HG02870 (cell line): Measurements from ENCODE around the gene TMEM63B.
"Not testable (repeated sequence)": the region's sequence is repeated elsewhere in the genome, so short reads cannot be mapped to it uniquely, and the experiment has no call there.

Source experiments
- ATAC-seq: cut with Tn5 transposase; IDR thresholded peaks from one replicate; pipeline ENCODE4 v1.9.1; 2021; ENCODE audit warnings: mild to moderate bottlenecking, moderate library complexity; ENCODE audit not compliant: unreplicated experiment

The TMEM63B gene

GRCh38 chr6:44169154-44169553 is 41.8 kb downstream of the TMEM63B start:
- no peak for ATAC-seq

- no peak for ATAC-seq
Observed at GRCh38 chr6:44169886-44170570, 42.7 kb downstream of the TMEM63B start.

- no peak for ATAC-seq
Observed at GRCh38 chr6:44171899-44172546, 44.7 kb downstream of the TMEM63B start.

- ATAC-seq, result peak; percentile 76
Observed at GRCh38 chr6:44172731-44173500, 45.6 kb downstream of the TMEM63B start.

GRCh38 chr6:44176130-44176761 is 48.9 kb downstream of the TMEM63B start:
- ATAC-seq, result no peak

GRCh38 chr6:44176762-44177509 is 49.6 kb downstream of the TMEM63B start:
- no peak for ATAC-seq

- ATAC-seq, result no peak
Observed at GRCh38 chr6:44177691-44178423, 50.5 kb downstream of the TMEM63B start.

GRCh38 chr6:44178424-44179071 is 51.2 kb downstream of the TMEM63B start:
- no peak for ATAC-seq

- no peak for ATAC-seq
Observed at GRCh38 chr6:44179072-44179536, 51.8 kb downstream of the TMEM63B start.

GRCh38 chr6:44179648-44180047 is 52.3 kb downstream of the TMEM63B start:
- ATAC-seq, result no peak

- no peak for ATAC-seq
Observed at GRCh38 chr6:44180406-44180805, 53.1 kb downstream of the TMEM63B start.

GRCh38 chr6:44180886-44181285 is 53.5 kb downstream of the TMEM63B start:
- no peak for ATAC-seq

GRCh38 chr6:44181784-44182183 is 54.4 kb downstream of the TMEM63B start:
- ATAC-seq, result not testable (repeated sequence)

GRCh38 chr6:44182911-44183390 is 55.6 kb downstream of the TMEM63B start:
- no peak for ATAC-seq

- ATAC-seq, result no peak
Observed at GRCh38 chr6:44183783-44184182, 56.4 kb downstream of the TMEM63B start.

GRCh38 chr6:44185356-44185755 is 58.0 kb downstream of the TMEM63B start:
- ATAC-seq, result not testable (repeated sequence)

- no peak for ATAC-seq
Observed at GRCh38 chr6:44185953-44186634, 58.7 kb downstream of the TMEM63B start.

GRCh38 chr6:44186635-44187025 is 59.3 kb downstream of the TMEM63B start:
- no peak for ATAC-seq

- ATAC-seq, result no peak
Observed at GRCh38 chr6:44188819-44189218, 61.5 kb downstream of the TMEM63B start.
